HCT116 (cell line): ENCODE data around the gene KMT2D. TPM values are rescaled to one million over a fixed set of nuclear protein-coding genes. Genes with fewer than 3 reads are reported as not detected.

Experiments used
- ATAC-seq: fragments of 200-7000 bp; cut with Tn5 transposase; 2 replicates; pipeline ENCODE4 v1.9.1; 2020; ENCODE audit warnings: mild to moderate bottlenecking, moderate library complexity
- BruUV-seq: library from RNA; stranded (reverse); fragments of 400-500 nt; replicated peaks from 2 replicates; lab custom pipeline; 2021; lab: Mats Ljungman, UMichigan
- CTCF ChIA-PET: fragments of 300-600 bp; sonication (Branson Sonifier 250); formaldehyde crosslinking; loops from one replicate; lab custom pipeline; 2021; ENCODE audit warnings: antibody characterized with exemption; lab: Charles Lee
- POLR2A ChIA-PET: fragments of 300-600, 350-600 bp; sonication (Branson Sonifier 250); formaldehyde crosslinking; loops from one replicate; lab custom pipeline; 2021; ENCODE audit warnings: antibody characterized with exemption; lab: Charles Lee
- RAD21 ChIA-PET, 2 experiments: fragments of 300-600 bp; sonication (Branson Sonifier 250); formaldehyde crosslinking; loops; one replicate each; lab custom pipeline; 2023; ENCODE audit warnings: low total read pairs in 2 of 2; ENCODE audit not compliant: uncharacterized antibody in 2 of 2, unreplicated experiment in 2 of 2, low non-redundant PET in 1 of 2; lab: Charles Lee
- DNase-seq: peaks from one replicate; pipeline ENCODE4 v3.0.0-alpha.2; 2010; ENCODE audit warnings: low read depth, low spot score
- H2AFZ ChIP-seq: fragments of 200-600 bp; shearing (Covaris generic), sonication (generic); 2 replicates; pipeline ENCODE4 v1.6.1; 2017; ENCODE audit warnings: low read depth, mixed run types, mixed read lengths, antibody characterized with exemption, low read length; ENCODE audit not compliant: poor library complexity, severe bottlenecking
- H3K27ac ChIP-seq: 2 replicates; pipeline ENCODE4 v1.5.1; 2012; ENCODE audit warnings: low read depth, low read length
- H3K27me3 ChIP-seq: fragments of 200-600 bp; sonication (generic); 2 replicates; pipeline ENCODE4 v1.6.1; 2016; ENCODE audit warnings: mixed run types, low read length, mixed read lengths; ENCODE audit not compliant: insufficient read depth
- H3K36me3 ChIP-seq, 2 experiments: fragments of 200-500 bp in 1 of 2; fragments of 200-600 bp in 1 of 2; sonication (Bioruptor generic) in 1 of 2; sonication (generic) in 1 of 2; 2 replicates each; pipeline versions ENCODE4 v1.5.1 to v1.6.1; 2014 to 2016; ENCODE audit warnings: low read length in 2 of 2, inconsistent platforms in 1 of 2, mixed read lengths in 1 of 2, mixed run types in 1 of 2; ENCODE audit not compliant: insufficient read depth in 2 of 2, control insufficient read depth in 1 of 2
- H3K4me1 ChIP-seq, 2 experiments: fragments of 200-600 bp in 1 of 2; sonication (generic) in 1 of 2; 2 replicates each; pipeline versions ENCODE4 v1.5.1 to v1.6.1; 2012 to 2017; ENCODE audit warnings: low read length in 2 of 2, inconsistent platforms in 1 of 2, mild to moderate bottlenecking in 1 of 2, mixed read lengths in 1 of 2, mixed run types in 1 of 2, moderate library complexity in 1 of 2; ENCODE audit not compliant: insufficient read depth in 2 of 2, control insufficient read depth in 1 of 2
- H3K4me2 ChIP-seq: fragments of 200-600 bp; sonication (generic); 2 replicates; pipeline ENCODE4 v1.6.1; 2017; ENCODE audit warnings: mixed run types, low read length, mixed read lengths
- H3K4me3 ChIP-seq, 2 experiments: fragments of 200-600 bp in 1 of 2; sonication (generic) in 1 of 2; replicated peaks in 1 of 2; 2 replicates each; pipeline ENCODE4 v1.5.1; 2011 to 2016; ENCODE audit warnings: low read length in 2 of 2, control low read depth in 1 of 2, low read depth in 1 of 2, mild to moderate bottlenecking in 1 of 2, mixed read lengths in 1 of 2, mixed run types in 1 of 2
- H3K79me2 ChIP-seq: fragments of 200-600 bp; sonication (generic); 2 replicates; pipeline ENCODE4 v1.6.1; 2017; ENCODE audit warnings: mild to moderate bottlenecking, mixed run types, low read length, moderate library complexity, mixed read lengths; ENCODE audit not compliant: insufficient read depth
- H3K9ac ChIP-seq: fragments of 200-600 bp; sonication (generic); 2 replicates; pipeline ENCODE4 v1.6.1; 2016; ENCODE audit warnings: low read length, mixed read lengths
- H3K9me2 ChIP-seq: fragments of 200-600 bp; sonication (generic), shearing (Covaris generic); 2 replicates; pipeline ENCODE4 v1.6.1; 2017; ENCODE audit warnings: mixed run types, mild to moderate bottlenecking, moderate library complexity; ENCODE audit not compliant: insufficient read depth
- H3K9me3 ChIP-seq, 2 experiments: fragments of 200-500 bp in 1 of 2; fragments of 200-600 bp in 1 of 2; sonication (Bioruptor generic) in 1 of 2; sonication (generic) in 1 of 2; 2 replicates each; pipeline ENCODE4 v1.6.1; 2014 to 2017; ENCODE audit warnings: low read length in 2 of 2, mixed read lengths in 2 of 2, inconsistent platforms in 1 of 2, low read depth in 1 of 2, mild to moderate bottlenecking in 1 of 2, mixed run types in 1 of 2, moderate library complexity in 1 of 2; ENCODE audit not compliant: control insufficient read depth in 1 of 2, insufficient read depth in 1 of 2
- H4K20me1 ChIP-seq: fragments of 200-600 bp; sonication (generic), shearing (Covaris generic); 2 replicates; pipeline ENCODE4 v1.6.1; 2017; ENCODE audit warnings: mixed run types, mild to moderate bottlenecking, moderate library complexity; ENCODE audit not compliant: insufficient read depth
- CBX3 ChIP-seq: IDR thresholded peaks from 2 replicates; pipeline ENCODE4 v1.6.1; 2012; ENCODE audit warnings: low read depth
- CEBPB ChIP-seq: IDR thresholded peaks from 2 replicates; pipeline ENCODE4 v1.6.1; 2012; ENCODE audit warnings: low read depth
- EGR1 ChIP-seq: IDR thresholded peaks from 2 replicates; pipeline ENCODE4 v1.6.1; 2012; ENCODE audit warnings: low read depth
- EZH2 ChIP-seq: fragments of 200-600 bp; sonication (generic); IDR thresholded peaks from 2 replicates; pipeline ENCODE4 v1.6.1; 2017; ENCODE audit warnings: antibody characterized with exemption, mixed run types
- EZH2phosphoT487 ChIP-seq: fragments of 200-600 bp; IDR thresholded peaks from 2 replicates; pipeline ENCODE4 v1.6.1; 2018; ENCODE audit warnings: antibody characterized with exemption, borderline replicate concordance
- FOSL1 ChIP-seq: IDR thresholded peaks from 2 replicates; pipeline ENCODE4 v1.6.1; 2012; ENCODE audit warnings: low read depth
- POLR2AphosphoS5 ChIP-seq: IDR thresholded peaks from 2 replicates; pipeline ENCODE4 v1.6.1; 2011; ENCODE audit warnings: mild to moderate bottlenecking, low read depth, low read length, moderate library complexity
- RAD21 ChIP-seq: IDR thresholded peaks from 2 replicates; pipeline ENCODE4 v1.6.1; 2012; ENCODE audit warnings: low read depth, mild to moderate bottlenecking
- SIN3A ChIP-seq: IDR thresholded peaks from 2 replicates; pipeline ENCODE4 v1.6.1; 2012; ENCODE audit warnings: low read depth
- SRF ChIP-seq: IDR thresholded peaks from 2 replicates; pipeline ENCODE4 v1.6.1; 2012; ENCODE audit warnings: low read depth
- TCF7L2 ChIP-seq: IDR thresholded peaks from 2 replicates; pipeline ENCODE4 v1.7.0; 2011; ENCODE audit warnings: borderline replicate concordance, inconsistent platforms; ENCODE audit not compliant: insufficient read depth, insufficient read length; ENCODE audit errors: extremely low read depth
- ZFX ChIP-seq: fragments of 450-650 bp; IDR thresholded peaks from 2 replicates; pipeline ENCODE4 v1.6.1; 2017
- intact Hi-C: fragments of 100-400 bp; cut with micrococcal nuclease; formaldehyde crosslinking; loops from 2 replicates; pipeline ENCODE4 v1.10.0; 2022
- total RNA-seq: library from RNA; stranded (reverse); gene quantifications from one replicate; pipeline ENCODE4 v1.2.1, GENCODE V29; 2021; ENCODE audit not compliant: unreplicated experiment
- TF ChIP-seq, protein P1 (sequence below): IDR thresholded peaks from 2 replicates; pipeline ENCODE4 v1.6.1; 2012
- TF ChIP-seq, protein P2 (sequence below): IDR thresholded peaks from 2 replicates; pipeline ENCODE4 v1.6.1; 2012; ENCODE audit warnings: low read depth
- TF ChIP-seq, protein P3 (sequence below): IDR thresholded peaks from 2 replicates; pipeline ENCODE4 v1.6.1; 2012

The KMT2D gene
- total RNA-seq, 1 experiment from 2014 or later, result 71.3 TPM

DNA sequence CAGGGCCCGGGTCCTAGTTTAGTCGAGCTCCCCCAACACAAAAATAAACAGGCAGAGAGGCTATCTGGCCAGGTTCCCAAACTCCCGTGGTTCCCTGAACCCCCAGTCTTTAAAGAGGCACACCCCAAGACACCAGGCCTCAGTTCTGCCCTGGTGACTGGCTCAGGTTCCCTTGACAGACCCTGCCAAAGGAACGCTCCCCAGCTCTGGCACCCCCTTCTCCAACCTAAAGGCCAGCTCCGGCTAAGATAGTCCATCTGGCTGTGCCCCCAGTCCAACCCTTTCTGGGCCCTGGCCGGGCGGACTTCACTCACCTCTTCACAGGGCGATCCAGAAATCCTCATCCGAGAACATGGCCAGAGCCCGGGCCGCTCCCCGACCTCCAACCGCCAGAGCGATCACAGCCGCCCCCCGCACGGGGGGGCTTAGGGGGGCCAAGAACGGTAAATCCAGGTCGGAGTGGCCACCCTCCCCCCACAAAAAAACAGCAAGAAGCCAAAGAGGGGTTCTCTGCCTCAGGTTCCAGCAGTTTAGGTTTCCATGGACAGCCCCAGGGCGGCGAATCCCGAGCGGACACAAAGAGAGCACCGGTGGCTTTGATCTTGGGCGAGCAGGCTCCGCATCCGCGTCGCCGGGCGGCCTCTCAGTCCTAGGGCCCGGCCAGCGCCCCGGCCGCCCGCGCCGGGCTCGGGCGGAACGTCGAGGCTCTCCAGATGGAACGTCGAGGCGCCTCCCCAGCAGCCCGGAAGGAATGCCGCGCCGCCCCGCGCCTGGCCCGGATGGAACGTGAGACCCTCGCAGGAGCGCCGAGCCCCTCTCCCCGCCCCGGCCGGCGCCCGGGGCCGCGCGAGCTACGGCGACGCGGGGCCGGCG lies 1.1 kb downstream of the KMT2D start:
- H3K4me2 ChIP-seq, result peak overlapping the region; percentile 97

DNA sequence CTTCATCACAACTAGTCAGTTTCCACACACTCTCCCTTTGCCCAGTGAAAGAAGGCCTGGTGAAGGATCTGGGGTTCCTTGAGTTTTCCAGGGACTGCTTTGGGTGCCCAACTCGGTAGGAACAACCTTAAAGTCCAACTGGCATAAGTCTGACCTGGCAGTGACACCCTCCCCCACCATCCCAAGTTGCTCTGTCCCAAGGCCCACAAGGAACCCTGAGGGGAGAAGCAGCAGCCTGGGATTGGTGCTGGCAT lies 1.6 kb downstream of the KMT2D start:
- no peaks in the 10 kb centered on the region for H3K9me2 ChIP-seq
- POLR2A ChIA-PET, result no interaction called here
- BruUV-seq, result TSS peak; percentile 35
- RAD21 ChIA-PET, result no interaction called here
- DNase-seq (no peak), ATAC-seq (no peak)
- no peak overlapping the region for H2AFZ ChIP-seq
- peaks cover 7 to 9% of the 10 kb centered on the region in 2 experiments; a peak in 2 of 4 replicates for H3K36me3 ChIP-seq
- H3K9ac ChIP-seq, result peak overlapping the region; percentile 97
- intact Hi-C loops, result no loop called here
- CTCF ChIA-PET, result interaction anchor here (1.0 to 1.2 kb wide), 2 partner anchors 39 to 176 kb away, joined by 3 read pairs; no protein-coding TSS in a partner anchor
- H4K20me1 ChIP-seq, result no peaks in the 10 kb centered on the region
- peaks cover 17 to 44% of the 10 kb centered on the region in 2 experiments for H3K4me1 ChIP-seq
- TF ChIP-seq CBX3, result no peak
- TF ChIP-seq, protein P1, sequence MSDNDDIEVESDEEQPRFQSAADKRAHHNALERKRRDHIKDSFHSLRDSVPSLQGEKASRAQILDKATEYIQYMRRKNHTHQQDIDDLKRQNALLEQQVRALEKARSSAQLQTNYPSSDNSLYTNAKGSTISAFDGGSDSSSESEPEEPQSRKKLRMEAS, result no peak
- TF ChIP-seq EGR1, result no peak
- TF ChIP-seq, protein P2, sequence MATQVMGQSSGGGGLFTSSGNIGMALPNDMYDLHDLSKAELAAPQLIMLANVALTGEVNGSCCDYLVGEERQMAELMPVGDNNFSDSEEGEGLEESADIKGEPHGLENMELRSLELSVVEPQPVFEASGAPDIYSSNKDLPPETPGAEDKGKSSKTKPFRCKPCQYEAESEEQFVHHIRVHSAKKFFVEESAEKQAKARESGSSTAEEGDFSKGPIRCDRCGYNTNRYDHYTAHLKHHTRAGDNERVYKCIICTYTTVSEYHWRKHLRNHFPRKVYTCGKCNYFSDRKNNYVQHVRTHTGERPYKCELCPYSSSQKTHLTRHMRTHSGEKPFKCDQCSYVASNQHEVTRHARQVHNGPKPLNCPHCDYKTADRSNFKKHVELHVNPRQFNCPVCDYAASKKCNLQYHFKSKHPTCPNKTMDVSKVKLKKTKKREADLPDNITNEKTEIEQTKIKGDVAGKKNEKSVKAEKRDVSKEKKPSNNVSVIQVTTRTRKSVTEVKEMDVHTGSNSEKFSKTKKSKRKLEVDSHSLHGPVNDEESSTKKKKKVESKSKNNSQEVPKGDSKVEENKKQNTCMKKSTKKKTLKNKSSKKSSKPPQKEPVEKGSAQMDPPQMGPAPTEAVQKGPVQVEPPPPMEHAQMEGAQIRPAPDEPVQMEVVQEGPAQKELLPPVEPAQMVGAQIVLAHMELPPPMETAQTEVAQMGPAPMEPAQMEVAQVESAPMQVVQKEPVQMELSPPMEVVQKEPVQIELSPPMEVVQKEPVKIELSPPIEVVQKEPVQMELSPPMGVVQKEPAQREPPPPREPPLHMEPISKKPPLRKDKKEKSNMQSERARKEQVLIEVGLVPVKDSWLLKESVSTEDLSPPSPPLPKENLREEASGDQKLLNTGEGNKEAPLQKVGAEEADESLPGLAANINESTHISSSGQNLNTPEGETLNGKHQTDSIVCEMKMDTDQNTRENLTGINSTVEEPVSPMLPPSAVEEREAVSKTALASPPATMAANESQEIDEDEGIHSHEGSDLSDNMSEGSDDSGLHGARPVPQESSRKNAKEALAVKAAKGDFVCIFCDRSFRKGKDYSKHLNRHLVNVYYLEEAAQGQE, result no peak
- no peak for TF ChIP-seq RAD21
- TF ChIP-seq SIN3A, result no peak
- TF ChIP-seq POLR2AphosphoS5, result no peak
- TF ChIP-seq EZH2phosphoT487, result no peak
- TF ChIP-seq TCF7L2, result no peak
- TF ChIP-seq, protein P3, sequence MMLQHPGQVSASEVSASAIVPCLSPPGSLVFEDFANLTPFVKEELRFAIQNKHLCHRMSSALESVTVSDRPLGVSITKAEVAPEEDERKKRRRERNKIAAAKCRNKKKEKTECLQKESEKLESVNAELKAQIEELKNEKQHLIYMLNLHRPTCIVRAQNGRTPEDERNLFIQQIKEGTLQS, result no peak
- no peak for TF ChIP-seq SRF
- no peak for TF ChIP-seq CEBPB
- TF ChIP-seq FOSL1, result no peak
- no peak for TF ChIP-seq ZFX
- no peak for TF ChIP-seq EZH2
- H3K9me3 ChIP-seq, result no peaks in the 10 kb centered on the region
- H3K4me3 ChIP-seq, result peak overlapping the region; percentile 76 to 92
- H3K4me2 ChIP-seq, result peak overlapping the region; percentile 97
- H3K27ac ChIP-seq, result peak overlapping the region; percentile 89
- peaks cover 74% of the 10 kb centered on the region for H3K79me2 ChIP-seq
- no peaks in the 10 kb centered on the region for H3K27me3 ChIP-seq

More for the DNA sequence above, 1.1 kb downstream of the KMT2D start:
- no peak for DNase-seq
- RAD21 ChIA-PET, result no interaction called here
- H3K79me2 ChIP-seq, result peaks cover 69% of the 10 kb centered on the region
- POLR2A ChIA-PET, result no interaction called here
- no peaks in the 10 kb centered on the region for H3K27me3 ChIP-seq
- no peaks in the 10 kb centered on the region for H3K9me3 ChIP-seq
- peak; percentile 4; the same call in 1 of the 2 replicates for ATAC-seq
- peak overlapping the region; percentile 76 to 92 for H3K4me3 ChIP-seq
- peak overlapping the region; percentile 89 for H3K27ac ChIP-seq
- peak overlapping the region; percentile 97 for H3K9ac ChIP-seq
- BruUV-seq, result no TSS peak
- no peak overlapping the region for H2AFZ ChIP-seq
- CTCF ChIA-PET, result interaction anchor here (1.2 kb wide), 1 partner anchor 40 kb away, joined by 3 read pairs; no protein-coding TSS in a partner anchor
- peaks cover 17 to 48% of the 10 kb centered on the region in 2 experiments for H3K4me1 ChIP-seq
- peaks cover 4 to 7% of the 10 kb centered on the region in 2 experiments; a peak in 1 of 4 replicates for H3K36me3 ChIP-seq
- H4K20me1 ChIP-seq, result no peaks in the 10 kb centered on the region
- intact Hi-C loops, result no loop called here
- H3K9me2 ChIP-seq, result no peaks in the 10 kb centered on the region
- TF ChIP-seq FOSL1 (no peak), TCF7L2 (peak; percentile 92)
- TF ChIP-seq, all 23 proteins: peak for 1
